Mesothelial cell of epicardium (in vitro differentiated cells): ENCODE data around the gene FXYD6. TPM values are rescaled to one million over a fixed set of nuclear protein-coding genes. Genes with fewer than 3 reads are reported as not detected.

Experiments
- DNase-seq, 2 experiments: peaks; one replicate each; pipeline ENCODE4 v3.0.0; 2021; ENCODE audit warnings: low spot score in 2 of 2; ENCODE audit not compliant: unreplicated experiment in 2 of 2
- H3K27ac Mint-ChIP-seq: 2 replicates; pipeline ENCODE4 v1.8.0; 2021; ENCODE audit warnings: mixed read lengths
- H3K27me3 Mint-ChIP-seq: 2 replicates; pipeline ENCODE4 v1.8.0; 2021; ENCODE audit warnings: low read depth, mixed read lengths
- H3K36me3 Mint-ChIP-seq: 2 replicates; pipeline ENCODE4 v1.8.0; 2021; ENCODE audit warnings: mixed read lengths
- H3K4me1 Mint-ChIP-seq: 2 replicates; pipeline ENCODE4 v1.8.0; 2021; ENCODE audit warnings: mixed read lengths
- H3K4me3 Mint-ChIP-seq: 2 replicates; pipeline ENCODE4 v1.8.0; 2021; ENCODE audit warnings: mild to moderate bottlenecking, moderate library complexity, mixed read lengths
- H3K9me3 Mint-ChIP-seq: 2 replicates; pipeline ENCODE4 v1.8.0; 2021; ENCODE audit warnings: mixed read lengths
- total RNA-seq: library from RNA; stranded (reverse); gene quantifications from 3 replicates; pipeline ENCODE4 v1.2.1, GENCODE V29; 2021
- TF ChIP-seq, protein P1 (sequence below): fragments of 200-600 bp; sonication (generic); IDR thresholded peaks from one replicate; pipeline ENCODE4 v1.5.0; 2021; ENCODE audit warnings: antibody characterized with exemption; ENCODE audit not compliant: unreplicated experiment

The FXYD6 gene
- total RNA-seq, 1 donor from 2014 or later: 116 TPM

DNA sequence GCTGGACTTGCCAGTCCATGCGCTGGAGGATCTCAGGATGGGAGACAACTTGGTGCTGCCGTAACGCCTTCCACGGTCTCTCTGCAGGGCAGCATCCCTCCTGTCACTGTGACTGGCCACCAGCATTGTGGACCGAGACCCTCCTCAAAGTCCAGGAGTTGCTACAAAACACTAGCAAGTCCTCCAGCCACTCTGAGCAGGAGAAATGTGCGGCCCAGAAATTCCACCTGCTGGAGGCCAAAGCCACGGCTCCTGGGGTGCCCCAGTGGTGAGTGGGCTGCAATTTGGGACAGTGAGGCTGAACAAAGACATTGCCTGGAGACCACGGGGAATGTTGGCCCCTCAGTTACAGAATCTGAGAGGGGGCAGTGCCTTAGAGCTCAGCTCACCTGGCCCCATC lies 72.6 kb downstream of the FXYD6 start:
- TF ChIP-seq, protein P1, sequence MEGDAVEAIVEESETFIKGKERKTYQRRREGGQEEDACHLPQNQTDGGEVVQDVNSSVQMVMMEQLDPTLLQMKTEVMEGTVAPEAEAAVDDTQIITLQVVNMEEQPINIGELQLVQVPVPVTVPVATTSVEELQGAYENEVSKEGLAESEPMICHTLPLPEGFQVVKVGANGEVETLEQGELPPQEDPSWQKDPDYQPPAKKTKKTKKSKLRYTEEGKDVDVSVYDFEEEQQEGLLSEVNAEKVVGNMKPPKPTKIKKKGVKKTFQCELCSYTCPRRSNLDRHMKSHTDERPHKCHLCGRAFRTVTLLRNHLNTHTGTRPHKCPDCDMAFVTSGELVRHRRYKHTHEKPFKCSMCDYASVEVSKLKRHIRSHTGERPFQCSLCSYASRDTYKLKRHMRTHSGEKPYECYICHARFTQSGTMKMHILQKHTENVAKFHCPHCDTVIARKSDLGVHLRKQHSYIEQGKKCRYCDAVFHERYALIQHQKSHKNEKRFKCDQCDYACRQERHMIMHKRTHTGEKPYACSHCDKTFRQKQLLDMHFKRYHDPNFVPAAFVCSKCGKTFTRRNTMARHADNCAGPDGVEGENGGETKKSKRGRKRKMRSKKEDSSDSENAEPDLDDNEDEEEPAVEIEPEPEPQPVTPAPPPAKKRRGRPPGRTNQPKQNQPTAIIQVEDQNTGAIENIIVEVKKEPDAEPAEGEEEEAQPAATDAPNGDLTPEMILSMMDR: no peak
- DNase-seq: no peak
- Mint-ChIP-seq H3K27ac (no peak overlapping the region), H3K4me1 (peaks cover 4% of the 10 kb centered on the region), H3K27me3 (peaks cover 89% of the 10 kb centered on the region), H3K36me3 (no peaks in the 10 kb centered on the region), H3K4me3 (no peak overlapping the region), H3K9me3 (no peaks in the 10 kb centered on the region)

DNA sequence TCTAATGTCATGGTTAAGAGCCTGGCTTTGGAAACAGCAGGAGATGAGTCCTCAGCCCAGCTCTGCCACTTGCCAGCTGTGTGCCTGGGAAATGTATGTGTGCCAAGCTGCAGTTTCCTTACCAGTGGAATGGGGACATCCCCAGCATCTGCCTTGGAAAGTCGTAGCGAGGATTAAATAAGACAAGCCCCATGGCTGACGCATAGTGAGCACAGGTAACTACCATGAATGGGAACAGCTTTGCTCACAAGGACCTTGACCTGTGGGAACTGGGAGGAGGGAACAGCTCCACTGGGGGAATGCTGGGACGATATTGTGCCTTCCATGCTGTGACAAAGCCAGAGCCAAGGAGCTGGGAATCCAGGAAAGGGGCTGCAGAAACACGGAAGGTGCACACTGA lies 76.8 kb downstream of the FXYD6 start:
- H3K36me3 Mint-ChIP-seq: no peaks in the 10 kb centered on the region
- no peak for DNase-seq
- H3K27me3 Mint-ChIP-seq: peaks cover 91% of the 10 kb centered on the region
- peaks cover 18% of the 10 kb centered on the region for H3K4me1 Mint-ChIP-seq
- H3K4me3 Mint-ChIP-seq: no peak overlapping the region
- no peaks in the 10 kb centered on the region for H3K9me3 Mint-ChIP-seq
- no peak overlapping the region for H3K27ac Mint-ChIP-seq
- TF ChIP-seq, protein P1: no peak

DNA sequence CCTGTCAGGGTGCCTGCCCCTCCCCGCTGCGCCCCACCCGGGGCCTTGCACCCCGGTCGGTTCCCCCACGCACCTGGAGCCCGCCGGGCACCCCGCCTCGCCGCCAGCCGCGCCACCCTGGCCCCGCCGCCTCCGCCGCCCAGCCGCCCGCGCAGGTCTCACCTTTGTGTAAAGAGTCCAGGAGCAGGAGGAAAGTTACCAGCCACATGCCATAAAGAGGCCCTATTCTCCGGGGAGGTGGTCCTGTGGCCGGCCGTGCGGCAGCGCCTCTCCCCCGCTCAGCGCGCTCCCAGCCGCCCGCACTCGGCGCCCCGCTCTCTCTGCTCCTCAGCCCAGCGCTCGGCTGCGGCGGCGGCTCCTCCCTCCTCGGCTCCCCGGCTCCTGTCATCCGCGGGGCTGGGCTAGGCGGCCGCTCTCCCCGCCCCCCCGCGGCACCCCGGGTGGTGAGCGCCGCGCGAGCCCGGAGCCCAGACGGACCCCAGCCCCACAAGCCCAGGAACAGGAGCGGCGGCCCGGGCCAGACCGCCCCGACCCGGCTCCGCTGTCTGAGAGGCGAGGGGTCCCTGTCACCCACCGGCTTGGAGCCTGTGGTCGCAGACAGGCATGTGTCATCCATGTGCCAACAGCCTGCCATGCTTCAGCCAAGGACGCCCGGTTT lies 79.5 kb downstream of the FXYD6 start, which contains the start of gene DSCAML1:
Gene DSCAML1, minus strand, starts transcription at position 345 of the 658 bp plus-strand sequence. Its CDS starts 137 bp downstream, at position 208.
- Mint-ChIP-seq H3K27me3 (peaks cover 94% of the 10 kb centered on the region), H3K4me1 (peaks cover 18% of the 10 kb centered on the region), H3K36me3 (no peaks in the 10 kb centered on the region), H3K27ac (no peak within 1 kb of the TSS), H3K9me3 (no peaks in the 10 kb centered on the region), H3K4me3 (peak within 1 kb of the TSS; percentile 60)
- DNase-seq: peak in 1 of 2 experiments; percentile 60
- TF ChIP-seq, protein P1: no peak

DNA sequence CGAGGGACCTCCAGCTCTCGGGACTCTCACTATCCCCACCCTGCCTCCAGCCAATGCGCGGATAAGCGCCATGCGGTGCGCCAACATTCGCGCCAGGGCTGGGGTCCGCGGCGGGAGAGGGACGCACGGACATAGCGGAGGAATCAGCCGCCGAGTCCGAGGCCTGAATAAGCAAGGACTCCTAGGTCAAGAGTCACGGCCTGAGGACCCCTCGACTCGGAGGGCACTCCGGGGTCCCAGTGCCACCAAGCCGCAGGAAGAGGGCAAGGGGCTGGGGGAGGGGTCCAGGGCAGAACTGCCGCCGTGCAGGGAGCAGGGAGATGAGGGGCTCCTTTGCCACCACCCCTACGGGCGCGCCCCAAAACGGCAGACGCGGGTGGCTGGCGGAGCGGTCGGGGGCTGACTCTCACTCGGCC lies 80.0 kb downstream of the FXYD6 start:
- TF ChIP-seq, protein P1: no peak
- H3K4me1 Mint-ChIP-seq: peaks cover 18% of the 10 kb centered on the region
- peaks cover 94% of the 10 kb centered on the region for H3K27me3 Mint-ChIP-seq
- H3K4me3 Mint-ChIP-seq: peak overlapping the region; percentile 40
- no peak overlapping the region for H3K27ac Mint-ChIP-seq
- H3K36me3 Mint-ChIP-seq: no peaks in the 10 kb centered on the region
- no peak for DNase-seq
- H3K9me3 Mint-ChIP-seq: no peaks in the 10 kb centered on the region

DNA sequence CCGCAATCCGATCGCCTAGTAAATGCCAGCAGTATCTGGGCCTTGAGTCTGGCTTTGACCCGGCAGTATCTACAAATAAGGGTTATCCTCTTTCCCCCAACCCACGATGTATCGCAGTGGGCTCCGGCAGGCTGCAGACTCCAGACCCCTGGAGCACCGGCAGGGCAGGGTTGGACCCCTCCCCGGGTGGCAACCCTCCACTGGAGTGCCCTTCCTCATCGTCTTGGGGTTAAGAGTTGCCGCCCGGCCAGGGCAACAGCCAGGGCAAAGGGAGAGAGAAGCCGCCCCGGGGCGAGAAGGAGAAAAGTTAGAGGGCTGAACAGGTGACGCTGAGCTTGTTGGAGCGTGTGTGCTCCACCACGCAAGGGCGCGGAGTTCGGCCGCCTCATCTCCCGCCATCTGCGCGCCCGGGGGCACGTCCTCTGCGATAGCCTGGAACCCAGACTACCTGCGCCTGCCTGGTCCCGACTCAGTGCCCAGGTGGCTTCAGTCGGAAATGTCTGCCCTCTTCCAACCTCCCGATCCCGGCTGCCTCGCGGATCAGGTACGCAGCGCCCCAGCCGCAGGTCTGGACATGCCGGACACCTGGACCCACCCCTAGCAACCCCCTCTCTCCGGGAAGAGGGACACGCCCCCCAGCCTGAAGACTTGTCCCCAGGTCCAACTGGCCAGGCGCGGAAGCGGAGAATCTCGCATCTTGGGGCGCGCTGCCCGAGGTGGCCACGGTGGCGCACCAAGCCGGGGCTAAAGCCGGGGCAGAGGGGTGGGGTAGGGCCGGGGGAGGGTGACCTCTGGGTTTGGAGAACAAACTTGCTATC lies 80.6 kb downstream of the FXYD6 start:
- no peak for DNase-seq
- no peak overlapping the region for H3K27ac Mint-ChIP-seq
- peaks cover 18% of the 10 kb centered on the region for H3K4me1 Mint-ChIP-seq
- TF ChIP-seq, protein P1: no peak
- no peaks in the 10 kb centered on the region for H3K36me3 Mint-ChIP-seq
- peaks cover 97% of the 10 kb centered on the region for H3K27me3 Mint-ChIP-seq
- H3K9me3 Mint-ChIP-seq: no peaks in the 10 kb centered on the region
- H3K4me3 Mint-ChIP-seq: peak overlapping the region; percentile 51
